RCC 7860 (cell line): Measurements from ENCODE around the gene TFCP2.
"Not testable (repeated sequence)": the region's sequence is repeated elsewhere in the genome, so short reads cannot be mapped to it uniquely, and the experiment has no call there.

Experiments used
- DNase-seq: peaks from one replicate; pipeline ENCODE4 v3.0.0-alpha.2; 2015; ENCODE audit warnings: low spot score
- FAIRE-seq: peaks from 2 replicates; lab custom pipeline; 2012; peaks lifted over from hg19 to GRCh38; lab: Jason Lieb, UNC

TFCP2 gene

DNA sequence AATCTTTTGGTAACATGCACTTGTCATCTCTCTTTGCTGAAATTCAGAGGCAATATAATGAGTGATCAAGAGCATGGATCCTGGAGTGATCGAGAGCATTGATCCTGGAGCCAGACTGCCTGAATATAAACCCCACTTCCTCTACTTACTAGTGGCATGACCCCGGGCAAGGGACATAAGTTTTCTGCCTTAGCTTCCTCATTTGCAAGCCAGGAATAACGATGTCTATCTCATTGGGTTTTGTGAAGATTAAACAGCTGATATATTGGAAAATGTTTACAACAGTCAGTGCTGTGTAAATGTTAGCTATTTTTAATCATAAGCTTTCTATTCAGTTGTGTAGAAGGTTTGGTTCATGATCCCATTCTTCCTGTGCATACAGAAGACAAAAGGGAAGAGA is 87.2 kb downstream of the TFCP2 start:
- DNase-seq (no peak), FAIRE-seq (no peak)

DNA sequence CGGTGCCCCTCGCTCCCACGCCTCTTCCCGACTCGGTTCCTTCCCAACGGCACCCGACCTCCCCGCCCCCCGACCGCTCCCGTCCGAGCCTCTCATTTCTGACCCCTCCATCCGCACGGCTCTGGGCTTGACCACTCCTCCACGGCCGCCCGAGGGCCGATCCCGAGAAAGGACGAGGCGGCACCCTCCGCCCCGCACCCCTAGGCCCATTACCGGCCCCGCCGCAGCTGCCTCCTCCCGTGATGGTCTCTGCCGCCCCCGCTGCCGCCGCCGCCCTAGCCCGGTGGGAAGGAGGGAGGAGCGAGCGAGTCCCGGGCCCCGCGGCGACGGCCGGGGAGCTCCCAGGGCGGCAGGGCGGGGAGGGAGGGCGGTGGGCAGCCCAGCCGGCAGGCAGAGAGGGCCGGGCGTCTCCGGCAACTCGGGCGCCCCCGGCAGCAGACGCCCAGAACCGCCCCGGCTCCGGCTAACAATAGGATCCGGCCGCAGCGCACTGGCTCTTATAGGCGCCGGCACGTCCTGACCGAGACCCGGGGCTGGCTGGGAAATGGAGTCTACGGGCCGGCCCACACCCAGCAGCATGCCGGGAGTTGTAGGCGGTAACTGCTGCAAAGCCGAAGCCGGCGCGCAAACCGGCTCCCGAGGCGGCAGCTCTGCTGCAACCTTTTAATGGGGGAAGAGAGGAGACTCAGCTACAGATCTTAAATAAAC is 89.7 kb downstream of the TFCP2 start, which contains the start of gene CSRNP2:
TSS of gene CSRNP2 (minus strand) at position 471 of the 708 bp plus-strand sequence. CDS start 7,035 bp downstream, outside the sequence.
- DNase-seq (peak; percentile 84), FAIRE-seq (no peak)

DNA sequence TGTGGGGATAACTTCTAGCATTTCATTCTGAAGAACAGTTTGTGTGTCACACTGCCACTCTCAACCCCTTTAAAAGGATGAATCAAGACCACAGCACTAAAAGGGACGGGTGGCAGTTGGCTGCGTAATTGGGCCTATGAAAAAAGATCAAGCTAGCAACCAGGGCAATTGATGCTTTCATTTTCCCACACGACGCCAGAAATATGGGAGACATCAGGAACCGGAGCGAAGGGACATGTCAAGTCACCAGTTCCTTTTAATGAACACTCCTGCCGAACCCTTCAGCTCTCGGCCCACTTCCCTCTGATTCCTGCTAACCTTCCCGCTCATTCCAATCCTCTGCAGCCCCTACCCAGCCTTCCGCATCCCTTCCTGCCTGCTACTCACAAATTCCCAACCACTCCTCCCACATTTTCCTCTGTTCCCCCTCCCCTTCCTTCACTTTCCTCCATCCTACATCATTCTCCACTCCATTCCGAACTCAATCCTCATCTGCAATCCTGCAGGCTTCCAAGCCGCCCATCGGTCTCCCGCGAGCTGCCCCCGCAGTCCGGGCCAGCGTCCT is 90.3 kb downstream of the TFCP2 start:
- DNase-seq: peak; percentile 13
- no peak for FAIRE-seq

DNA sequence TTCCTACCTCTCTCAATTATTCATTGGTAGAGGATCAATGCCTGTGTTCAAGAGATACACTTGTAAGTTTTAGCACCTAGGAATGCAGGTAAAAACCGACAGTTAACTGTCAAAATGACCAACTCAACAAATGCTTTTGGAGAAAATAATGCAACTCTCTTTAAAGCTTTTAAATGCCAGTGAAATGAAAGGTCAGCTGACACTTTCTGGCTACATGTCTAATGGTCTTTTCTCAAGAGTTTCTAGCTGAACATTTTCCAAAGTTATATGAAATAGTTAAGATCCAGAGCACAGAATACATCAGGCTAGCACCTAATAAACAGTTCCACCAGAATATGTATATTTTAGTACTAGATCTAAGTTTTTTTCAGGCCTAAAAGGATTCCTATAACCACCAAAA is 91.5 kb downstream of the TFCP2 start:
- no peak for FAIRE-seq
- DNase-seq: no peak

DNA sequence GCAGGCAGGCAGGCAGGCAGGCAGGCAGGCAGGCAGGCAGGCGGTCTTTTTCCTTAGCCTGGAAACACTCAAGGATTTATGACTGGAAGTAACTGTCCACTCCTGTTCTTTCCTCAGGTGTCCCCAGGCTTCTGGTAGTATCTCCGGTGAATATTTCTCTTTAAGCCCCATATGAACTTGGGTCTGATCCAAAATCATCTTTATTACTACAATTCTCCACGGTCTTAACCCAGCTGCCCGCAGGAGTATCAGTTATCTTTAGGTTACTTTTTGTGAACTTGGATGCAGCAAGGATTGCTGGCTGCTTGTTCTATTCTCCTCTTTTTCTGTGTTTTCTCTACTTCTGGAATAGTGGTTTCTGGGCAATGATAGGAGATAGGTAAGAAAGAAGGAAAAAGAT is 92.8 kb downstream of the TFCP2 start:
- DNase-seq (no peak), FAIRE-seq (no peak)

DNA sequence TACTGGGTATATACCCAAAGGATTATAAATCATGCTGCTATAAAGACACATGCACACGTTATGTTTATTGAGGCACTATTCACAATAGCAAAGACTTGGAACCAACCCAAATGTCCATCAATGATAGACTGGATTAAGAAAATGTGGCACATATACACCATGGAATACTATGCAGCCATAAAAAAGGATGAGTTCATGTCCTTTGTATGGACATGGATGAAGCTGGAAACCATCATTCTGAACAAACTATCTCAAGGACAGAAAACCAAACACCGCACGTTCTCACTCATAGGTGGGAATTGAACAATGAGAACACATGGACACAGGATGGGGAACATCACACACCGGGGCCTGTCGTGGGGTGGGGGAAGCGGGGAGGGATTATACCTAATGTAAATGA is 94.1 kb downstream of the TFCP2 start:
- not testable (repeated sequence) for FAIRE-seq, DNase-seq

DNA sequence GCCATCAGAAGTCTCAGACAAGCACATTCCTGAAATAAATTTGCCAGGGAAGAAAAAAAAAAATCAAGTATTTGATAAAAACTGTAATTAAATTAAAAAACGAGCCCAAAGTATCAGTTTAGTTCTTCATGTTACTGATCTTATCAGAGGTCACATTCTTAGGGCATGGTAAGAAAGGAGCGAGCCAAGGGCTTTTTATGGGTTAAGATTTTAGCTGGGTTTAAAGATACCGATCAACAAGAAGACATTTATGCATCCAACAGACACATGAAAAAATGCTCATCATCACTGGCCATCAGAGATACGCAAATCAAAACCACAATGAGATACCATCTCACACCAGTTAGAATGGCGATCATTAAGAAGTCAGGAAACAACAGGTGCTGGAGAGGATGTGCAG is 94.6 kb downstream of the TFCP2 start:
- FAIRE-seq, DNase-seq: not testable (repeated sequence)

DNA sequence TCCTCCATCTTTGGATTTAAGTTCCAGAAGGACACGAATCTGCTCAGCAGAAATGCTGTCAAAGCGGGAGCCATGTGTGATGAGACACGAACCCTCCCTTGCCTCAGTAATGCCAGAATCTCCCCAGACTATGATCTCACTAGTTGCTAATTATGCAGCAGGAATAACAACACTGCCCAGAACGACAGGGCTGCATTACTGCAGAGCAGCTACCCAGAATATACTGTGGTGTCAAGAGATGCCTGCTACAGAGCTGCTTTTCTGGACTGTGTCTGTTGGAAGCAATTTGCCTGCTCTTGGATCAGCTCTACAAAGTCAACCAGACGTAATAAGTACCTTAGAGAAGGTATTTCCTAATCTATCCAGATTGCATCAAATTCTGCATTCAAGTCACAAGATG is 95.0 kb downstream of the TFCP2 start:
- FAIRE-seq (no peak), DNase-seq (no peak)

DNA sequence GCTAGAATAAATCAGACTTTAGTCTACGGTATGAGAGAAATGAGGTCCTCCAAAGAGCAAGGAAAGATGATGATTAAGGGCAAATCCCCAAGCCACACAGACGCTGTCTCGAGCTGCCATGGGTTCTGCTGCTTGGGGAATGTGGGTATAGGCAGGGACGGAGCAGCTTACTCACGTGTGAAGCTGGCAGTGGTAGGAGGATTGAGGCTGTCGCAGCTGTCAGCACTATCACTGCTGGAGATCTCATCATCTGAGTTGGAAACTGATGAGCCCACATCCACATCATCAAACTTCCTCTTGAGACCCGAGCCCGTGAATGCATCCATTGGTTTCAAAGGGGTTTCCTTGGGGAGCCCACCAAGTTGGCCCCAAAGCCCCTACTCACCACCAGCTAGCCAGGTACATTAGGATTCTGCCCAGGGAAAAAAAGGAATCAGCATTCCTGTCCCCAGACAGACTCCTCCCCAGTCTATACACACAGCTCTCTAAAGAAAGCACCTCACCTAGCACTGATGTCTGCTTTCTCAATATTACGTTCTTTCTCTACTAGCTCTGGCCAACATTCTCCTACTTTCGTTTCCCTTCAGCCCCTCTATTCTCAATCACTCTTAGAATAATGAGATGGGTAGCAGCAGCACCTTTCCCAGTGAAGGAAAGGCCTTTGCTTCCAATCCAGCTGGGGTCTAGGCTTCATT is 96.6 kb downstream of the TFCP2 start:
- FAIRE-seq (no peak), DNase-seq (no peak)

DNA sequence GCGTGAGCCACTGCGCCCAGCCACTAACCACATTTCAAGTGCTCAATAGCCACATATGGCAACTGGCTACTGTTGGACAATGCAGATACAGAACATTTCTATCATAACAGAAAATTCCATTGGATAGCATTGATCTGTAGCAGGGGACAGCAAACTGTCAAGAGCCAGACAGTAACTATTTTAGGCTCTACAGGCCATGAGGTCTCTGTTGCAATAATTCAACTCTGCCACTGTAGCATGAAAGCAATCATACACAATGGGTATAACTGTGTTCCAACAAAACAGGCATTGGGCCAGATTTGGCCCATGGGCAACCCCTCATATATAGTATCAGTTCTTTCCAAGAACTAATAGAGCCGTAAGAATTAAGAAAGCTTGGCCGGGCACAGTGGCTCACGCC is 97.5 kb downstream of the TFCP2 start:
- no peak for DNase-seq
- FAIRE-seq: no peak

DNA sequence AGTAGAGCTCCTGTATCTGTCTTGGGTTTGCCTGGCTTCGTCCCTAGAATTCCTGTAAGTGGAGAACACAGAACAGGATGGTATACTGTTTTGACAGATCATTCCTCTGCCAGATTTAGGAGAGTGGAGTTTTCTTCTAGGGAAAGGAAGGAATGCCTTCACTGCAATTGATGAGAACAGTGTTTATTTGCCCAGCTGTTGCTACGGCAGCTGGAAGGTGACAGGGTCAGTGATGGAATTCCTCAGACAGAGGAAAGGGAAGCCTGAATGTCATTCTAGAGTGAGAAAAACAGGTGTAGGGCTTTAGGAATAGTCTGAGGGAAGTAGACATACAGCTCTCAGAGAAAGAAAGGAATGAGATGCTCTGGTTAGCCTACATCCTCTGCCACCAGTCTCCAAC is 101.3 kb downstream of the TFCP2 start:
- FAIRE-seq: no peak
- no peak for DNase-seq

DNA sequence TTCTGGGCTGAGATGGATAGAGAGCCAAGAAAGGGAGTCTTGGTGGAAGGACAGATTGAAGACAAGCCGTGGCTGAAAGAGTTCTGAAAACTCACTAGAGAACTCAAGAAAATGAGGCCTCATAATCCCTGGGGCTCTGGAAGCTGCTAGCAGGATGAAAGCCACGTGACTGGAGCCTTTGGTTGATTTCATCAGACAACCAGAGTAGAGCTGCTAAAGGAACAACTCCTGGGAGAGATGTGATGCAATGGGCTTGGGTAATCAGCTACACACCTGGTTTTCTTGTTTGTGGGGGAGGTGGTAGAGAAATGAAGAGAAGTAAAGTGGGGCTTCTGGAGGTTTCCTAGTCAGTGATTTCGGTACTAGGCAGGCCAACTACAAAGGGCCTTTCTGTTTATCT is 102.9 kb downstream of the TFCP2 start:
- DNase-seq: no peak
- no peak for FAIRE-seq

DNA sequence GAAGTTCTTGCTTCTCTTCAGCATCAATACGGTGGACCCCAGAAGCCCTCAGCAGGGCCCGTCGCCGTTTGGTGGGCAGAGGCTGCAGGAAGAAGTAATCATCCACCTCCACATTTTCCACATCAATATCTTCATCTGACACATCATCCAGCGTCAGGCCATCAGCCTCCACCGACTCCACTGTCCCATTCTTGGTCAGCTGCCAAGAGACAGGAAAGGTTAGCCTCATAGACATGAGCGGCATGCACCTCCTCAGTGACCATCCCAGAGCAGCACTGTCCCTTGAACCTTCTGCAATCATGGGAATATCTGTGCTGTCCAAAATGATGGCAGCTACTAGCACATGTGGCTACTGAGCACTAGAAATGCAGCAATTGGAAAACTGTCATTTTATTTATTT is 105.2 kb downstream of the TFCP2 start:
- DNase-seq (no peak), FAIRE-seq (no peak)

DNA sequence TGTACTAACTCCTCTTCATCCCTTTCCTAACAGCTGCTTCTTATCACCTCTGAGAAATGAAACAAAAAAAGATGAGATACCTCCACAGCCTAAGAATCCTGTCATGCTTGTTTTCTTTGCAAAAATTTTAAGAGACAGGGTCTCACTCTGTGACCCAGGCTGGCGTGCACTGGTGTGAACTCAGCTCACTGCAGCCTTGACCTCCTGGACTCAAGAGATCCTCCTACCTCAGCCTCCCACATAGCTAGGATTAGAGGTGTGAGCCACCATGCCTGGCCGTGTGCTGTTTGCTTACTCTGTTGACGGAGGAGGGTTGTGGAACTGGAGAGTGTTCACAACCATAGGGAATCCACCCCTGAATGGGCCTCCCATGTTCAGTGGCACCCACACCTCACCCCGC is 105.7 kb downstream of the TFCP2 start:
- FAIRE-seq: no peak
- DNase-seq: no peak

DNA sequence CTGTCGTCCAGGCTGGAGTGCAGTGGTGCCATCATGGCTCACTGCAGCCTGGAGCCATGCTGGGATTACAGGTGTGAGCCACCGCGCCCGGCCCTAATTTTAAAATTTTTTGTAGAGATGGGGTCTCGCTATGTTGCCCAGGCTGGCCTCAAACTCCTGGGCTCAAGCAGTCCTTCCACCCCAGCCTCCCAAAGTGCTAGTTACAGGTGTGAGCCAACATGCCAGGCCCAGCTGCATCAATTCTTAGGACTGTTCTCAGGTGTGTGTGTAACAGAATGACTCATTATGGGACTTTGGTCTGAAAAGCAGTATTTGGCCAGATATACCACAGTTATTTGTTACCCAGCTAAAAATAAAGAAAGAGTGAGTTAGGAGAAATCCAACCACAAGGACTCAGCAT is 107.4 kb downstream of the TFCP2 start:
- no peak for FAIRE-seq
- DNase-seq: no peak

DNA sequence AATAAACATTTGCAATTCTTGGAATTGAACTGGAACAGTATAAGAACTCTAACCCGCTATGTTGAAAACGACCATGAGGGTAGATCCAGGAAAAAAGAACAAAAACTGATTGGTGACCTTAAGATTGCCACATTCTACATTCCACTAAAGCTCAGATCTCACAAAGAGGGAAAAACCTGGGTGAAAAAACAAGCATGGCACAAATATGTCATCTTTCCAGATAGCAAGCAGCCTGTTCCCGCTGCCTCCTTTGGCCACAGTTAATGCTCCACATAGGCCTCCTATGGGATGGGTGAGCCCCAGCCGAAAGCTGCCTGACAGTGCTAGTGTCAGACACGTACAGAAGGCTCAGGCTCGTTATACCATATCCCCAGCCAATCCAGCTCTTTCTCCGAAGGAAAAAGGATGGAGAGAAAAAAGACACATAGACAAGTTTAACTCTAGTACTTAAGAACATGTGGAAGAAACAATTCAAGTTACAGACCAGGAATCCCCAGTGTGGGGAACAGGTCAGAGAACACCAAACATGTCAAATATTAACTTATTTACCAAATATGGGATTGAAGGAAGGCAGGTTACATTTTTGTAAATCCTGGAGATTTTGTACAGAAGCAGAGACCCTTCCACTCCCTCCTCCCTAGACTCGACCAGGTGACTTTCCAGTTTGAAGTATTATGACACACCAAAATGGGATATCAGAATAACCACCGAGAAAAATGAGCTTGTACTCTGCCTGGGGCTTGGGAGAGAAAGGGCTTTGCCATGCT is 110.1 kb downstream of the TFCP2 start:
- FAIRE-seq (no peak), DNase-seq (no peak)

DNA sequence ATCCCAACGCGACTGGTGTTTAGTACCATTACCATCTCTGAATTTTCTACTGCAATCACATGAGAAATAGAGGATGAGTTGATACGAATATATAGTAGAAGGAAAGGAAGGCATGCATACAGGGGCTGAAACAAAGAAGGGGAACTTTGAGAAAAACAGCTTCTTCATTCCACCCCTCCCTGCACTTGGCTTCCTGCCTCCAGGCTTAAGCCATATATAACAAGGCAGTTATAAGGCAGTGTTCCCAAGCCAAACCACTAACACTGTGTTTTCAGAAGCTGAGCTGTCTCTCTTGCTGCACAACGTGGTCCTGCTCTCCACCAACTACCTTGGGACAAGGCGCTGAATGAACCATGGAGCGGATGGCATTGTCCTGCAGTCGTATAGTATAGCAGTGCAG is 113.8 kb downstream of the TFCP2 start:
- FAIRE-seq (no peak), DNase-seq (no peak)

DNA sequence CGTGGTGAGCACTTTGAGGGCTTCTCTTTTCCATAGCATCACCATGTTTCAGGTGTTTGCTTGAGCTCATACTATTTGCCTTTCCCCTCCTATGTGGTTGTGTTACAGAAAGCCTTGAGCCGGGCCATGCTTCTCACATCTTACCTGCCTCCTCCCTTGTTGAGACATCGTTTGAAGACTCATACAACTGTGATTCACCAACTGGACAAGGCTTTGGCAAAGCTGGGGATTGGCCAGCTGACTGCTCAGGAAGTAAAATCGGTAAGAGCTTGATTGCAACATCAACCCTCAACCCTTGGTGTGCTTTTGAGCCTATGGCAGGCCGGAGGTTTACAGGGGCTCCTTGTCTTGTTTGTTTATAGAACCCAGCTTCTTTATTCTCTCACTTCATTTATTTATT is 116.7 kb downstream of the TFCP2 start:
- no peak for DNase-seq
- FAIRE-seq: no peak

DNA sequence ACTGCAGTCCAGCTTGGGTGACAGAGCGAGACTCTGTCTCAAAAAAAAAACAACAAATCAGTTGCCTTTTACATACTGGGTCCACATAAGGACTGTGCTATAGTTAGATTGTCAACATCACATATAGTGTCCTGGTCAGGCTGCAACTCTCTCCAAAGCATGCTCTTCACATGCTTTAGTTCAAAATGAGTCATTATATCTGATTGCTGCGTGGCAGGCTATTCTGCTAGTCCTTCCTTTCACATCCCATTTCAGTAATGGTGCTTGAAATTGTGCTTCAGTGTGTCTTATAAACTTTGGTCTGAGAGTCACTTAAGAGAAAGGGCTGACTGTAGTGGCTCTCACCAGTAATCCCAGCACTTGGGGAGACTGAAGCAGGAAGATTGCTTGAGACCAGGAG is 117.9 kb downstream of the TFCP2 start:
- FAIRE-seq: no peak
- no peak for DNase-seq

DNA sequence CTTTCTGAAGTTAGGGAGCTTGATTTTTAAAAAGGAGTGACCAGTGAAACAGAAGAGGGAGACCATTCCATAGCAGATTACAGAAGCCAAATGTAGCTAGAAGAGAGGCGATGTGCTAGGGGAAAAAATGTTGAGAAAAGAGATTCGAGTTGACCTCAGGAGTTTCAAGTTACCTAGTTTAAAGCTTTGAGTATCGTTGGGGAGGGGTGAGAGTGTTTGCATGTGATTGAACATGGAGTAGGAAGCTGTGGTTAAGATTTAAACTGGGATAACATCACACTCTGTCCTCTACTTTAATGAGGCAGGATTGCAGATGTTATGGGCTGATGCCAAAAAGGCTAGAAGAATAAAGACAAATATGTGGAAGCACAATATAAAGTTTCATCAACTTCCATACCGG is 121.1 kb downstream of the TFCP2 start:
- DNase-seq (no peak), FAIRE-seq (no peak)

DNA sequence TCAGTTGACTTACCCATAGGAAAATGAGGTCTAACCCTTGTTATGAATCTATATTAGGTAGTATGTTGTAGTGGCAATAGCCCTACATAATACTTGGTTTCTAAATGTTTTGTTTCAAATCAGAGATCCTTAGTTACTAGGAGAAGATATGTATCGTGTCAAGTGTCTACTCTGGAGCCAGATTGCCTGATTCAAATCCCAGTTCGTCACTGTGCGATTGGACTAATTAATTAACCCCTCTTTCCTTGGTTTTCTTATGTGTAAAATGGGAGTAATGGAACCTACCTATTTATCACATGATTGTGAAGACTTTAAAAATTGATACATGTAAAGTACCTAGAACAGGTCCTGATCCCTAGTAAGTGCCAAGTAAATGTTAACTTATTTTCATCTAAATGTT is 123.4 kb downstream of the TFCP2 start:
- DNase-seq (no peak), FAIRE-seq (no peak)
